HepG2 (cell line): Measurements from ENCODE around the gene MMP25. TPM values are rescaled to one million over a fixed set of nuclear protein-coding genes. Genes with fewer than 3 reads are reported as not detected.

ENCODE experiments used
- ARID5B ChIP-seq: IDR thresholded peaks from 2 replicates; pipeline ENCODE4 v1.4.0; 2020; ENCODE audit warnings: mild to moderate bottlenecking, missing genetic modification reagents
- CCDC6 ChIP-seq: sonication (generic); formaldehyde crosslinking; IDR thresholded peaks from 2 replicates; pipeline ENCODE4 v1.8.1; 2022; ENCODE audit warnings: mild to moderate bottlenecking, missing genetic modification reagents, moderate library complexity
- FOXA3 ChIP-seq: IDR thresholded peaks from 2 replicates; pipeline ENCODE4 v1.6.1; 2016; ENCODE audit warnings: missing genetic modification reagents, missing compliant biosample characterization
- GATAD2A ChIP-seq: IDR thresholded peaks from 2 replicates; pipeline ENCODE4 v1.6.1; 2016
- HNF1B ChIP-seq: sonication (generic); formaldehyde crosslinking; IDR thresholded peaks from 2 replicates; pipeline ENCODE4 v1.5.1; 2020; ENCODE audit warnings: mild to moderate bottlenecking, moderate library complexity, missing genetic modification reagents
- MIER2 ChIP-seq: IDR thresholded peaks from 2 replicates; pipeline ENCODE4 v1.6.1; 2016; ENCODE audit warnings: missing biosample characterization, missing genetic modification reagents
- MXD4 ChIP-seq: IDR thresholded peaks from 2 replicates; pipeline ENCODE4 v1.6.1; 2016; ENCODE audit warnings: mild to moderate bottlenecking, missing biosample characterization, missing genetic modification reagents
- NFKBIZ ChIP-seq: IDR thresholded peaks from 2 replicates; pipeline ENCODE4 v1.6.1; 2018; ENCODE audit warnings: missing genetic modification reagents, missing compliant biosample characterization
- RBFOX2 ChIP-seq: fragments of 200-400 bp; formaldehyde crosslinking; IDR thresholded peaks from 2 replicates; pipeline ENCODE4 v1.6.1; 2017; ENCODE audit warnings: low read depth, mild to moderate bottlenecking, low read length
- RXRB ChIP-seq: IDR thresholded peaks from 2 replicates; pipeline ENCODE4 v1.6.1; 2016; ENCODE audit warnings: borderline replicate concordance, missing genetic modification reagents, missing compliant biosample characterization
- SP1 ChIP-seq, 2 experiments: fragments of 450-650 bp in 1 of 2; sonication (generic) in 1 of 2; formaldehyde crosslinking in 1 of 2; IDR thresholded peaks; 2 replicates each; pipeline versions ENCODE4 v1.4.0 to v1.6.1; 2016 to 2020; ENCODE audit warnings: missing genetic modification reagents in 1 of 2
- SPEN ChIP-seq: sonication (generic); formaldehyde crosslinking; IDR thresholded peaks from 2 replicates; pipeline ENCODE4 v1.5.1; 2020; ENCODE audit warnings: low read depth, mild to moderate bottlenecking, missing genetic modification reagents
- SUZ12 ChIP-seq: fragments of 150-350 bp; IDR thresholded peaks from 2 replicates; pipeline ENCODE4 v1.6.1; 2014; ENCODE audit warnings: low read depth, low read length
- YY1 ChIP-seq: IDR thresholded peaks from 2 replicates; pipeline ENCODE4 v1.6.1; 2011; ENCODE audit warnings: low read length, low read depth, moderate library complexity, mild to moderate bottlenecking; ENCODE audit not compliant: insufficient read depth, insufficient replicate concordance
- ZFAT ChIP-seq: sonication (generic); formaldehyde crosslinking; conservative IDR thresholded peaks from 2 replicates; pipeline ENCODE4 v1.8.1; 2023; ENCODE audit warnings: missing genetic modification reagents, inconsistent platforms
- ZNF138 ChIP-seq: sonication (generic); formaldehyde crosslinking; IDR thresholded peaks from 2 replicates; pipeline ENCODE4 v1.5.0; 2020; ENCODE audit warnings: mild to moderate bottlenecking, low read depth, missing genetic modification reagents
- ZNF143 ChIP-seq: sonication (generic); formaldehyde crosslinking; IDR thresholded peaks from 2 replicates; pipeline ENCODE4 v1.4.0; 2020; ENCODE audit warnings: missing genetic modification reagents
- ZNF607 ChIP-seq: sonication (generic); formaldehyde crosslinking; IDR thresholded peaks from 2 replicates; pipeline ENCODE4 v1.5.1; 2020; ENCODE audit warnings: missing genetic modification reagents, mild to moderate bottlenecking, borderline replicate concordance
- ZNF644 ChIP-seq: IDR thresholded peaks from 2 replicates; pipeline ENCODE4 v1.6.1; 2016; ENCODE audit warnings: low read depth
- ZNF7 ChIP-seq: IDR thresholded peaks from 2 replicates; pipeline ENCODE4 v1.6.1; 2016; ENCODE audit warnings: missing biosample characterization, missing genetic modification reagents
- ZNF761 ChIP-seq: sonication (generic); formaldehyde crosslinking; conservative IDR thresholded peaks from 2 replicates; pipeline ENCODE4 v1.4.0; 2020; ENCODE audit warnings: mild to moderate bottlenecking, missing genetic modification reagents
- ZSCAN30 ChIP-seq: sonication (generic); formaldehyde crosslinking; IDR thresholded peaks from 2 replicates; pipeline ENCODE4 v1.5.0; 2020; ENCODE audit warnings: mild to moderate bottlenecking, missing genetic modification reagents
- polyA plus RNA-seq, 8 experiments: library from polyadenylated mRNA; depleted of rRNA in 3 of 8; stranded (reverse) in 7 of 8; unstranded in 1 of 8; fragments of >200 nt; fragmentation: Illumina TruSeq in 4 of 8; extraction: Trizol in 4 of 8; gene quantifications; 2 replicates each; pipeline versions ENCODE4 v1.2.1 to v1.2.3, GENCODE V29; 2011 to 2016; ENCODE audit warnings: low read depth in 4 of 8, missing spikeins in 1 of 8, mixed read lengths in 1 of 8; ENCODE audit not compliant: insufficient read depth in 1 of 8
- total RNA-seq, 5 experiments: library from RNA; depleted of rRNA; stranded (reverse); fragments of >200 nt; fragmentation: Illumina TruSeq; extraction: Trizol; gene quantifications; 2 replicates each; pipeline ENCODE4 v1.2.3, GENCODE V29; 2016; ENCODE audit warnings: low read depth in 1 of 5

Gene MMP25
- total and polyA plus RNA-seq, 2 of the 13 experiments (the other 11 are each of a cell fraction or from before 2014, with no cell fraction given) = 0.04 to 0.08 TPM

- TF ChIP-seq FOXA3 (0 out of 2 replicates have a peak, but pooled peaks have one; percentile 8), SUZ12 (no peak), SPEN (CRISPR knock-in tag) (peak; percentile 11; the same call in 1 of the 2 replicates), ZNF607 (CRISPR knock-in tag) (no peak), ZNF138 (CRISPR knock-in tag) (no peak), ARID5B (no peak), NFKBIZ (CRISPR knock-in tag) (no peak), MXD4 (CRISPR knock-in tag) (no peak), RXRB (0 out of 2 replicates have a peak, but pooled peaks have one; percentile 23), YY1 (no peak), ZSCAN30 (no peak), ZFAT (no peak), HNF1B (CRISPR knock-in tag) (peak; percentile 37; the same call in 1 of the 2 replicates), ZNF761 (no peak), MIER2 (CRISPR knock-in tag) (0 out of 2 replicates have a peak, but pooled peaks have one; percentile 26), SP1 (IDR thresholded peaks at IDR 0.05) (no peak), SP1 (CRISPR knock-in tag; IDR thresholded peaks at IDR 0.05) (no peak), GATAD2A (CRISPR knock-in tag) (no peak), ZNF7 (CRISPR knock-in tag) (no peak), RBFOX2 (no peak), CCDC6 (CRISPR knock-in tag) (no peak), ZNF644 (CRISPR knock-in tag) (peak; percentile 55; the same call in 1 of the 2 replicates), ZNF143 (peak; percentile 25; the same call in 1 of the 2 replicates)
Measured at GRCh38 chr16:3087243-3088235, 41.2 kb downstream of the MMP25 start (continued).
